Stimulated activated CD8-positive, alpha-beta memory T cell treated with anti-CD3 and anti-CD28 coated beads, Interleukin-15, amount 100 ng/mL, for 48 hours (primary cell): ENCODE measurements around the gene SRGAP3.

Experiments
- DNase-seq, 2 donors: peaks; one replicate each; pipeline ENCODE4 v3.0.0-alpha.2; 2020; ENCODE audit warnings: low read depth in 2 of 2

The SRGAP3 gene

DNA sequence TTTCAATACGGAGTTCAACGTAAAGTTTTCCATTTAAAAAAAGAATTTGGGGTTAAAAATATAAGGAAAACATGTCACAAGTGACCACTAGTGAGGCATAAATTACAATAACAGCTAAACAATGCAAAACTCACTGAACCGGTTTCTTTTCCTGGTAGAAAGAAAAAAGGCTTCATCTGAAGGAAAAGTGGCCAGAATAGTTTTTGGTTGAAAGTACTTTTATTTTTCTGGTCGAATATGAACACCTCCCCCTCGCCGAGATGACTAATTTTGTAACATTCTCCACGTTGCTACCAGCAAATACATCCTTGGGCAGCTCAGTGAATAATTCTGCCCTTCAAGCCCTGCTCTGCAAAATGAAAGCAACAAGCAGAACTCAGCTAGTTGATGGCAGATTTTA, 3.9 kb upstream of the SRGAP3 start:
- no peak for DNase-seq

GRCh38 chr3:9251055-9251786, 1.8 kb upstream of the SRGAP3 start:
- no peak for DNase-seq

DNA sequence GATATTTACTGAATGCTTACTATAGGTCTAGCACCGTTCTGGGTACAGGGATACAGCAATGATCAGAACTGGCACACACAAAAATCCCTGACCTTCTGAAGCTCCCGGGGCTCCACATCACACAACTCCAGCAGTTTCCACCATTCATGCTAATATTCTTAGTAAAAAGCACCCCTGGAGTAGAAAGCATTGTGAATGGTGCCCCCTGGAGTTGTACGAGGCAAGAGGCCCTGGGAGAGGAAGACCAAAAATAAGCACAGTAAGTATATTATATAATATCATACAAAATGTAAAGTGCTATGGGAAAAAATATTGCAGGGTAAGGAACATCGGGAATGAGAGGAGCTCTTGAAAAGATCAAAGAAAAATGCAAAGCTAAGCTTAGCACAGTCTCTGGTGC, 790 bp upstream of the SRGAP3 start:
- DNase-seq: no peak

DNA sequence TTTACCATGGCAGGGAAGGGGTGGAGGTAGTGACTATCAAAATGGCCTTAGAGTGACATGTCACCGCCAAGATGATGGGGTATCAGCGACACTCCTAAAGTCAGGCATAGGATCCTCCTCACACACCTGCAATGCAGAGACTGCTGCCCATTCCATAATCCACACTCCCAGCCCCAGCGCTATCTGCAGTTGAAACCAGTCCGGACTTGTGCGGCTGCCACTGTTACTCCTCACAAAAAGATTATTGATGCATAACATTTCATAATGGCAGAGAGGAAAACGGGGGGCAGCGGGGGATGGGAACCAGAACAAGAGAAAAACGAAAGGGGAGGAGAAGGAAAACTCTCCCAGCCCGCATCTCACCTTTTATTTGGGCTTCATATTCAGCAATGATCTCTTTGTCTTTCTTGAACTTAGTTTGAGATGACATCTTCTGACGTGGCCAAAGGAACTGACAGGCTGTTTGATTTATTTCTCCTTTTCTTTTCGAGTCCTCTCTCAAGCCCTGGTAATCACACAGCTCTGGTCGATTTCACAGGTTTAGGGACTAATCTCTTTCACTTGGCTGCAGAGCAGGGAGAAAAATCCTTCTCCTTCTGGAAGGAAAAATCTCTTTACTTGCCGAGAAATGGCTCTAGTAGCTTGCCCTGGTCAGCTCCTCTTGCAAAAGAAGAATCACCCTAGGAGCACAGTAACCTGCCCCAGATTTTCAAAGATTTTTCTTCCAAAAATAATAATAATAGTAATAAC, 749 bp downstream of the SRGAP3 start:
- DNase-seq: no peak

DNA sequence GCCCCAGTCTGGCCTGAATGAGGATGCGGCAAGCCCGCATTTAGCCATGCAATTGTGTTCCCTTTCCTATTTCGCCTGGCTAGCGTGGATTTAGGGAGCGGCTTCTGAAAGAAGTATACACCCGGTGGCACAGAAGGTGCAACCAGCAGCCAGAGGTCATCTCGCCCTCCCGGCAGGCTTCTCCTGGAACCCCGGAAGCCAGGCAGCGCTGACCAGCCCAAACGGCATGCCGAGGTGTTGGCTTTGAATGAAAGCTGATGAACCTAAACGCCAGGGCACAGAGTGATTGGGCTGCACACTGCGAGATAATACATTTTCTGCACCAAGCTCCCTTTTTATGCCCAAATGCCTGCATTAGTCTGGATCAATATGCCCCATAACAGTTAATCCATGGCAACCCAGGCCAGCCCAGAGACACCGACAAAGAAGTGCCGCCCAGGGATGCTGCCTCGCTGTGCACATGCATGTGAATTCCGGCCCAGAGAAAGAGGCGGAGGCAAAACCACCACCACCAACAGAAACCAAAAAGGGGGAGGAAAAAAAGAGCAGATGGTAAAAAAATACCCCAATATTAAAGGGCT, 1.4 kb downstream of the SRGAP3 start:
- DNase-seq: no peak

DNA sequence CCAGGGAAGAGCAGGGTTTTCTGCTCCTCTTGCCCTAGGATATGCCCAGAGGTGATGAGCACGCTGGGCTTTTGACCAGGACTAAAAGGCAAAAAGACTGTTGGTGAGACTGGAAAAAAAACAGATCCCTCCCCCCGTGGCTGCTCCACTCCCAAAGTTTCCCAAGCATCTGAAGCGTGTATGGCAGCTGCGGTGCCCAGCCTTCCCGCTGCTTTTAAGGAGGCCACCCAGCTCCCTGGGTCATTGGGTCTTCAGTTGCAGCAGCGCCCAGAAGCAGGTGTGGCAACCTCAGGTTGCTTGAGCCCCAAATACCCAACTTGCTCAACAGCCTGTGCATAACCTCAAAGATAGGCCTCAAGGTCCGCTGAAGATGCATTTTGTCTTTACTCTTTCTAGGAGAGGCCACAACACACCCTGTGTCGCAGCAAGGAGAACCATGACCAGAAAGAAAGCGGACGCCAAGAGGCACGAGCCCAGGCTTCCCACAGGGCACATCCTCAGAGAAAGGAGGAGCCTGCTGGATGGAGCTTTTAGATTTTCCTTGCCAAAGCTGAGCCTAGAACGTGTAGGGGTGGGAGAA, 2.0 kb downstream of the SRGAP3 start:
- no peak for DNase-seq

DNA sequence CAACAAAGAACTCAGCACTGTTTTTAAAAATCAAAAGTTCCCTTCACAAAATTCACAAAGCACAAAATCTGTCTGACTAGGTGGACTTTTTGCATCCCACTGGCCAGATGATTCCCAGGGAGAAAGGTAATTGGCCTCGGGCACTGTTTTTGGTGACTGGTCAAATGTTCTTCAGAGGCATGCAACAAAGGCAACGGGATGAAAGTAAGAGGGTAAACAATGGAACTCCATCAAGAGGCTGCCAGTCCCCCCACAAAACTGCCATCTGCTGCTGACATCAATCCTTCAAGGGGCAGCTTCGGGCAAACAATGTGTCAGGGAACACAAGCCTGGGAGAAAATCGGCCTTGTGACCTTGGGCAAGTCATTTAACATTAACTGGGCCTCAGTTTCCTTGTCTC, 3.3 kb downstream of the SRGAP3 start:
- no peak for DNase-seq

DNA sequence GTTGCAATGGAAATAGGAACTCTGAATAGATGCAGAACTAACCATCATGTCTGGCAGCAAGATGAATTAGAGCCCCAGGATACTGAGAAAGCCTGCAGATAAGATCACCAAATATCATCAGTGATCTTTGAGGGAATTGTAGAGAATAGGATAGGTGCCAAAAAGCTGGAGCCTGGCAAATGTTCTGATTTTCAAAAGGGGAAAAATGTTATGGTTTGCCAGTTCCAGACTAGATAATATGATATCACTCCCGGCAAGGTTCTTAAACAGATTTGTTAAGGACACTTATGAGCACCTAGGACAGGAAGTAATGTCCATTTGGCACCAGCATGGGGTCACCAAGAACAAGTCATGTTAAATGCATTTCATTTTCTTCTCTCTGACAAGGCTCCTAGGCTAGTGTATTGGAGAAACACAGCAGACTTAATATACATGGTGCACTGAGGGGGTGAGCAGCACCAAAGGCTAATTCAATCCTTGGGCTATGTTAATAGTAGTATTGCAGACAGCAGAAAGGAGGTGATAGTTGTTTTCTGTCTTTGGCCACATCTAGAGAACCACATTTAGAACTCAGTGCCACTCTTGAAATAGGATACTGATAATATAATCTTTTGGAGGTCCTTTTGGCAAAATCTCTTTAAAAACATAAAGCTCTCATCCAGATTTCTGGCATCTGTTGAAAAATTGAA, 4.8 kb downstream of the SRGAP3 start:
- DNase-seq: no peak

DNA sequence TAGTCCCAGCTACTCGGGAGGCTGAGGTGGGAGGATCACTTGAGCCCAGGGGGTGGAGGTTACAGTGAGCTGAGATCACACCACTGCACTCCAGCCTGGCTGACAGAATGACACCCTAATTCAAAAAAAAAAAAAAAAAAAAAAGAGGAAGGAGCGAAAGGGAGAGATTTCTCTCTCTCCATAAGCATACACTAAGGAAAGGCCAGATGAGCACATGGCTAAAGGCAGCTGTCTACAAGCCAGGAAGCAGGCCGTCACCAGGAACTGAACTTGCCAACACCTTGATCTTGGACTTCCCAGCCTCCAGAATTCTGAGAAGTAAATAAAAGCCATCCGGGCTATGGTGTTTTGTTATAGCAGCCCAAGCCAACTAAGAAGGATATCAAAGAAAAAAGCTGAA, 7.5 kb downstream of the SRGAP3 start:
- no peak for DNase-seq

GRCh38 chr3:9239680-9240079, 9.8 kb downstream of the SRGAP3 start:
- no peak for DNase-seq

DNA sequence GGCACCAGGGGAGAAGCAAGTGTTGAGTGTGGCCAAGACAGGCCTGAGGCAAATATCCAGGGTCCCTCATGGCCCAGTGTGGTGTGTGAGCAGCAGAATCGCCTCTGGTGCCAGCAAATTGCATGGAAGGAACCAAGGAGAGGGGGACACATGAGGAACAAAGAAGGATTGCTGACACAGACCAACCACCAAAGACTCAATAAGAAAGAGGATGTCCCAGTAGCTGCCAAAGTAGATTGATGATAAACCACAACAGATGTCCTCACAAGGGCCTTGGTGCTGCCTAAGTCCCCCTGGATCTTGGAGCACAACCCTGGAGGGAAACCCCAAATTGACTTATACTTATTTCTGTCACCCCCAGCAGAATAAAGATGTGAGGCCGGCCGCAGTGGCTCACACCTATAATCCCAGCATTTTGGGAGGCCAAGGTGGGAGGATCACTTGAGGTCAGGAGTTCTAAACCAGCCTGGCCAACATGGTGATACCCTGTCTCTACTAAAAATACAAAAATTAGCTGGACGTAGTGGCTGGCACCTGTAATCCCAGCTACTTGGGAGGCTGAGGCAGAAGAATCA, 10.6 kb downstream of the SRGAP3 start:
- DNase-seq: no peak

- no peak for DNase-seq
Measured at GRCh38 chr3:9238276-9238675, 11.2 kb downstream of the SRGAP3 start.

- no peak for DNase-seq
Measured at GRCh38 chr3:9233814-9234600, 15.4 kb downstream of the SRGAP3 start.

GRCh38 chr3:9233101-9233500, 16.3 kb downstream of the SRGAP3 start:
- no peak for DNase-seq

- DNase-seq: no peak
Measured at GRCh38 chr3:9231937-9232336, 17.5 kb downstream of the SRGAP3 start.

DNA sequence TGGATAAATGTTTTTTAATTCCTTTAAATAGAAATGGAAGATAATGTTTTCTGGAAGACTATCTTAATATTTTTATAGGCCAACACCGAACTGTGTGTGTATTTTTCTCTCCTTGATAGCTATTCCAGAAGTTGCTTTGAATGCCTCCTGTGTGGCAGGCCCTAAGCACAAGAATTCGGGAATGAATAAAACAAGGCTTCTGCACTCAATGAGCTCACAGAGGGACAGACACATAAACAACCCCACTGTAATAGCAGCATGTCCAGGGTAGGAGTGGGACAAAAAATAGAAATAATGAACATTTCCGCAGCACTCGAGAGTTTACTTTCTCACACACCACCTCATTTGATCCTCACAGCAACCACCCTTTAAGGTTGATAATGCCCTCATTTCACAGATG, 18.0 kb downstream of the SRGAP3 start:
- DNase-seq: no peak

GRCh38 chr3:9231006-9231405, 18.4 kb downstream of the SRGAP3 start:
- DNase-seq: no peak

DNA sequence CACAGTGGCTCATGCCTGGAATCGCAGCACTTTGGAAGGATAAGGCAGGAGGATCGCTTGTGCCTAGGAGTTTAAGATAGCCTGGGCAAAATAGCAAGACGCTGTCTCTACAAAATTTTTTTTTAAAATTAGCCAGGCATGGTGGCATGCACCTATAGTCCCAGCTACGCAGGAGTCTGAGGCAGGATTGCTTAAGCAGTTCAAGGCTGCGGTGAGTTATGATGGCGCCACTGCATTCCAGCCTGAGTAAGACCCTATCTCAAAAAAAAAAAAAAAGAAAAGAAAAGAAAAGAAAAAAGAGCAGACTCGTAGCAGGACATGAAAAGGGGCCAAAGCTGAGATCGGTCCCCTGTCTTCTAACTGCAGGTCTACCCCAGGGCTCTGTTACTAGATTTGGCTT, 18.9 kb downstream of the SRGAP3 start:
- no peak for DNase-seq

DNA sequence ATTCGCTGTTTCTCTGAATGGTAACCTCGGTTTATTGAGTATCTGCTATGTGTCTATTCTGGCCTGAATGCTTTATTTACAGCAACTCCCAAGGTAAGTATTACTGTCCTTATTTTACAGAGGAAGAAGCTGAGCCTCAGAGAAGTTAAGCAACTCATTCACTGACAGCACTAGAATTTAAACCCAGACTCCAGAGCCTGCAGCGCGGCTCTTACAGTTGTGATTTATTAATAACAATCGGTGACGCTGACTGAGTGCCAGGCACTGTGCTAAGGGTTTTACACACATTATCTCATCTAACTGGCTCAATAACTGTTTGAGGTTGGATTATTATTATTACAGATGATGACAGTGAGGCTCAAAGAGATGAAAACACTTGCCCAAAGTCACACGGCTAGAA, 19.6 kb downstream of the SRGAP3 start:
- DNase-seq: no peak

DNA sequence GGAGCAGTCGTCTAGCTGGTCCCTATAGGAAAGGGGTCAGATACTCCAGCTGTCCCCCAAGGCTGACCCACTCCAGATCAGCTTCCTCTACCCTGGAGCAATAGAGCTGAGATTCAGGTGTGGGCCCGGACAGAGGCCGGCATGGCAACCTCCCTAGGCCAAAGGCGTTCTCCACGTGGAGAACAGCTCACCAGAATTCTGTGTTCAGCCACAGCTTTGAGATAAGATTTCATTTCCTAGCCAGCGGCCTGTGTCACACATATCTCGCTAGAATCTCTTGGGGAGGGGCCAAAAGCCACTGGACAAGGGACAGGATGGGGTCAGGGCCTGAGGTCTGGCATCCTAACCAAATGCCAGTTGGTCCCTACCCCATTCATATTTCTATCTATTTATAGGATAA, 20.1 kb downstream of the SRGAP3 start:
- DNase-seq: no peak

DNA sequence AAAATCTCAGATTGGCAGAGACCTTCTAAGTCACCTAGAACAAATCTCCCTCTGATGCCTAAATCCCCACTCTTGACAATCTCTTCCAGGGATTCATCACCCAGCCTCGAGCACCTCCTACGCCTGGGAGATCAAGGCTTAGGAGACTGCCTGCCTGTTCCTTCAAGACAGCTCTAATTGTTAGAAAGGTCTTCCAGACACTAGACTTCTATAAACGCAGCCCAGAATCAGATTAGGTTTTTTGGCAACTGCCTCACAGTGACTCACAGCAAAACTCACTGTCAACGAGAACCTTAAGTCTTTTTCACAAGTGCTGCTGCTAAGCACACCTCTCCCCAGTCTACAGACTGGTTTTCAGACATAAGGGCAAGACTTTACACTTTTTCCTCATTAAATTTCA, 23.1 kb downstream of the SRGAP3 start:
- DNase-seq: no peak
